Measurements from ENCODE around the gene YWHAE.
"Not testable (repeated sequence)": the region's sequence is repeated elsewhere in the genome, so short reads cannot be mapped to it uniquely, and the experiment has no call there.

YWHAE gene

DNA sequence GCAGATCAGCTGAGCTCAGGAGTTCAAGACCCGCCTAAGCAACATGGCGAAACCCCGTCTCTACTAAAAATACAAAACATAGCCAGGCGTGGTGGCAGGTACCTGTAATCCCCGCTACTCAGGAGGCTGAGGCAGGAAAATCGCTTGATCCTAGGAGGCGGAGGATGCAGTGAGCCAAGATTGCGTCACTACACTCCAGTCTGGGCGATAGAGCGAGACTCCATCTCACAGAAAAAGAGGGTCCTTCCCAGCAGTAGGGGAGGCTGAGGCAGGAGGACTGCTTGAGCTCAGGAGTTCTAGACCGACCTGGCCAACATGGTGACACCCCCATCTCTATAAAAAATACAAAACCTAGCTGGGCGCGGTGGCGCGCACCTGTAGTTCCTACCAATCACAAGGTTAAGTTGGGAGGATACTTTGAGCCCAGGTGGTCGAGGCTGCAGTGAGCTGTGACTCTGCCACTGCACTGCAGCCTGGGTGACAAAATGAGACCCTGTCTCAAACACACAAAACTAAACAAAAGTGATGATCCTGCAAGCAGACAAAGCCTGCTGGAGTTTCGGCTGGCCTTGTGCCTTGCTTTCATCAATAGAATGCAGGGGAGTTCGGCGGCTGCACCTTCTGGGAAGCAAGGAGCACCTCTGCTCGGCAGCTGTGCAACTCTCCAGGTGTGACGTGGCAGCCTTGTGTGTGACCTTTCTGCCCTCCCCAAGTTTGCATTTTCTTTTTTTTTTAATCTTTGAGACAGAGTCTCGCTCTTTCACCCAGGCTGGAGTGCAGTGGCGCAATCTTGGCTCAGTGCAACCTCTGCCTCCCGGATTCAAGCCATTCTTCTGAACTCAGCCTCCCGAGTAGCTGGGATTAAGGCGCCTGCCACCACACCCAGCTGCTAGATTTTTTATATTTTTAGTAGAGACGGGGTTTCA, 12.4 kb upstream of the YWHAE start:
- DNase-seq = peak; percentile 36

DNA sequence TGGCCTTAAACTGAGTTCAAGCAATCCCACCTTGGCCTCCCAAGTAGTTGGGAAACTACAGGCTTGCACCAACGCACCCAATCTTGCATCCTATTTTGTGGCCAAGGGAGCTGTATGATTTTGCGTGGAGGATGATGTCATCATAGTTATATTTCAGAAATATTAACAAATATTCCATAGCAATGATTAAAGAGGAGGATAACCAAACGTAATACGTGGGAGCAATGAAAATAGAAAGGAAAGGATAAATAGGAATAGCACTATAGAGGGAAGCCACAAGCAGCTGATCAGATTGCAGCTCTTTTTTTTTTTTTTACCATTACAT, 2.2 kb upstream of the YWHAE start:
- DNase-seq = no peak

DNA sequence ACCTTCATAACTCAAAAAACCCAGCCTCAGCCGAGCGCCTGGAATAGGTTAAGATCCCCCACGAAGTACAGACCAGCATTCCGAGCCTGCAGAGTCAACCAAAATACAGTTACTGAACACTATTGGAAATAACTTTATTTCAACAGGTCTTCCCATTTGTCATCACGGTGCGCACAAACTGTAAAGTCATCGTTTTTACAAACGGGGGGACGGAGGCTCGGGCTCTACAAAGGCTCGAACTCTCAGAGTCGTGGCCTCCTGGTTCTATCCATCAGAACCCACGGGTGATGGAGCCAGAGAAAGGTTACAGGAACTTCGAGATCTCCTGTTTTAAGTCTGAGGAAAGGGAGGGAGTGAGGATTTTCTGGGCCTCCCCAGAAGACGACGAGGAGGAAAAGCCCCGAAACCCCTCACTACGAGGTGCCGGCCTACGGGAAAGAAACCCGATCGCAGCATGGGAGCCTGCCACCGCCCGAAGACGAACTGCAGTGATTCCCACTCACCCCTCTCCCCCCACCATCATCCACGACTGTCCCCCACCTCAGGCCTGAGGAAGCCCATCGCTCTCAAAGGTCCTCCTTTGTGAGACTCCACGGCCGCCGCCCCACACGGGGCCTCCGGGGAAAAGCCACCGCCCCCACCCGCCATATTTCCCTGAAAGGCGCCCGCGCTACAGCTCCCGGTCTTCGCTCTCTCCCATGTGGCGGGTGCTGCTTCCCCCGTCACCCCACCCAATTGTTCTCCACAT, 917 bp downstream of the YWHAE start:
- DNase-seq = no peak

- no peak for DNase-seq
Measured at GRCh38 chr17:1398028-1398427, 2.0 kb downstream of the YWHAE start.

DNA sequence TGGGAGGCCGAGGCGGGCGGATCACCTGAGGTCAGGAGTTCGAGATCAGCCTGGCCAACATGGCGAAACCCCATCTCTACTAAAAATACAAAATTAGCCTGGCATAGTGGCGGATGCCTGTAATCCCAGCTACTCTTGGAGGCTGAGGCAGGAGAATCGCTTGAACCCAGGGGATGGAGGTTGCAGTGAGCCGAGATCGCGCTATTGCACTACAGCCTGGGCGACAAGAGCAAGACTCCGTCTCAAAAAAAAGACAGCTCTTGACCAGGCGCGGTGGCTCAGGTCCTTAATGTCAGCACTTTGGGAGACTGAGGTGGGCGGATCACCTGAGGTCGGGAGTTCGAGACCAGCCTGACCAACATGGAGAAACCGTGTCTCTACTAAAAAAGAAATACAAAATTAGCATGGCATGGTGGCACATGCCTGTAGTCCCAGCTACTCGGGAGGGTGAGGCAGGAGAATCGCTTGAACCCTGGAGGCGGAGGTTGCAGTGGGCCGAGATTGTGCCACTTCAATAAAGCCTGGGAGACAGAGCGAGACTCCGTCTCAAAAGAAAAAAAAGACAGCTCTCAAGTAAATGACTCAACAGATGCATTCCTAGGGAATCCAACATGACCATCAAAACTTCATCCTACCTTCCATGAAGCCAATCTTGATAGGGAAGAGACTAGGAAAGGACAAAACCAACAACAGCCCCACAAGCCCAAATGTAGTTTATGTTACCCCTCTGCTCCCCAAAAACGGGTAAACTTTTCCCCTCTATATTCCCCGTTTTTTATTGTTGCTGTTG, 4.0 kb downstream of the YWHAE start:
- DNase-seq = not testable (repeated sequence)

- DNase-seq = no peak
Measured at GRCh38 chr17:1391577-1391976, 8.4 kb downstream of the YWHAE start.

GRCh38 chr17:1390432-1391367, 9.3 kb downstream of the YWHAE start:
- DNase-seq = peak; percentile 88

GRCh38 chr17:1387490-1388227, 12.4 kb downstream of the YWHAE start:
- not testable (repeated sequence) for DNase-seq

- DNase-seq = not testable (repeated sequence)
Measured at GRCh38 chr17:1386675-1387190, 13.3 kb downstream of the YWHAE start.

DNA sequence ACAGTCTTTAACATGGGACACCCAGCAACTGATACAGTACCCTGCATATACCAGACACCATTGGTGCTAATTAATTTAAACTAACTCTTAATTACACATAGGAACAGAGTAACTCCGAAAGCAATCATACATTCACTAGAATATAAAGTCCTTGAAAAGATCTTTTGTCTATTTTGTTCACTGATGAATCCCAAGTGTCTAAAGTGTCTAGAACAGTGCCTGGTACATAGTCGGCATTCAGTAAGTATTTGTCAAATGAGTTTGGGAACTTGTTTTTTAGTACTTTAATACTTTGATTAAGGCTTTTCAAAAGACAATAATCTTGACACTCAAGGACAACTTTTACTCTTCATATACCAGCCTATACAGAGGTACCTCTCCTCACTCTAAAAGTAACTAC, 13.8 kb downstream of the YWHAE start:
- no peak for DNase-seq

GRCh38 chr17:1385861-1386260, 14.2 kb downstream of the YWHAE start:
- no peak for DNase-seq

GRCh38 chr17:1384905-1385435, 15.1 kb downstream of the YWHAE start:
- DNase-seq = no peak

- no peak for DNase-seq
Measured at GRCh38 chr17:1379930-1380313, 20.1 kb downstream of the YWHAE start.

DNA sequence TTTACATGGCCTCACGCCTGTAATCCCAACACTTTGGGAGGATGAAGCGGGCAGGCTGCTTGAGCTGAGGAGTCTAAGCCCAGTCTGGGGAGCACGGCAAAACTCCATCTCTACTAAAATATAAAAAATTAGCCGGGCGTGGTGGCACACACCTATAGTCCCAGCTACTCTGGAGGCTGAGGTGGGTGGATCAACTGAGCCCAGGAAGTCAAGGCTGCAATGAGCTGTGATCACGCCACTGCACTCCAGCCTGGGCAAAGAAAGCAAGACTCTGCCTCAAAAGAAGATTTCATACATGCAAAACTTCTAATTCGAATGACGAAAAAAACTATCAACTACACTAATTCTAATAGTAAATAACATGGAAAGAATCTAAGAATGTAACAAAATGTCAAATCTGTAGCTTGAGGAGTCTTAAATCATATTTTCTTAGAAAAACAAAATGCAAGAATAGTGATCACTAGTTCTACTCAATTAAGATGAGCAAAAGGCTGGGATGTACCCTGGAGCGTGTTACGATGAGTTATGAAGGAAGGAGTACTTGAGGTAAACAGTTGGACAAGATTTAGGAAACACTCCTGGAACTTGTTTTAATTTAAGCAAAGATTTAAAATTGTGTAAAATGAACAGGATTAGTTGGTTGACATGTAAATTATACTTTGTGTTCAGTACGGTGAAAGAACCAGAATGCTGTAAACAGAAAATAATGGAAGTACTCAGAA, 20.7 kb downstream of the YWHAE start:
- DNase-seq = no peak

GRCh38 chr17:1378476-1378860, 21.6 kb downstream of the YWHAE start:
- DNase-seq = not testable (repeated sequence)

DNA sequence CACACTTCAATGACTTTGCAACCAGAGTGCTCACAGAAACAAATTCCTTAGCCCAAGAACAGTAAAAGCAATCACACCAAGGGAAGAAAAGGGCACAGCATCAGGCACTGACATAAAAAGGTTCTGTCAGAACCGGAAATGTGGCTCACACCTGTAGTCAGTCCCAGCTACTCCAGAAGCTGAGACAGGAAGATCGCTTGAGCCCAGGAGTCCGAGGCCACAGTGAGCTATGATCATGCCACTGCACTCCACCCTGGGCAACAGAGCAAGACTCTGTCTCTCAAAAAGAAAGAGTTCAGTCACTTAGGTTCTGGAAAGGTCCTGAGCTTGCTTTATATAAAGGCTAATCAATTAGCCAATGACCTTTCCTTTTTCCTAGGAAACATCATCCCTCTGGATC, 22.7 kb downstream of the YWHAE start:
- DNase-seq = no peak

DNA sequence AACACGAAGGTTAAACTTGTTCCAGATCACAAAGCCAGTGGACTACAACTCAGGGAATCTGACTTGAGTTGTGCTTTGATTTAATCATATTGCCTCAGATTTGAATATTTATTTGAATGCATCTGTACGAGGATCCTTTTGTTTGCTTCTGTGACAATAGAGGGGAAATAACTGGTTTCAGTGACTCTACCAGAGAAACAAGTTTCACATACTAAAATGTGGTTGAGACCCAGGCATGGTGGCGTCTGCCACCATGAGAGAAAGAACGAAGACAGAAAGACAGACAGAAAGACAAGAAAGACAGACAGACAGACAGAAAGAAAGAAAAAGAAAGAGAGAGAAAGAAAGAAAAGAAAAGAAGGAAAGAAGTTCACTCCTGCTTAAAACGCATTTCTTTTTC, 24.0 kb downstream of the YWHAE start:
- no peak for DNase-seq

DNA sequence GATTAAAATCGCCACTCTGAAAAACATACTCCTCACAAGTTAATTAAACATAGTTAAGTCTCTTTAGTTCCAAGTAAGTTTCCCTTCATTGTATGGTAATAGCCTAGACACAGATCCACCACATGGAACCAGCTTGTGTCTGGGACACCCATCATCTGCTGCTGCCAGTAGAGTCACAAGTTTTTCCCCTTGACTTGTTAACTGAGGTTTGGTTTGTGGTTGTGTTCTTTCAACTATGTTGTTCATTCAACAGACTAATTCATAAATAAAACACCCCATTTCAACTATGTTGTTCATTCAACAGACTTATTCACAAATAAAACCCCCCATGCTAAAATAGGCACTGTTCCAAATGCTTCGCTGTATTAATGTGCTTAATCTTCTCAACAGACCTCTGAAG, 24.4 kb downstream of the YWHAE start:
- no peak for DNase-seq

GRCh38 chr17:1374431-1375177, 25.4 kb downstream of the YWHAE start:
- DNase-seq = no peak
